ENCODE results near the gene NDUFA9. TPM values are rescaled to one million over a fixed set of nuclear protein-coding genes. Genes with fewer than 3 reads are reported as not detected.

The NDUFA9 gene
- 10 to 100 TPM; 18.7 to 29.9 (median 26.5) TPM for total RNA-seq

GRCh38 chr12:4648501-4649357 is at the start of gene NDUFA9, which contains the start of gene AKAP3:
NDUFA9 (plus strand) TSS chr12:4649114; CDS start chr12:4649127, 13 bp downstream.
AKAP3 (minus strand) TSS chr12:4649051; CDS start chr12:4638196, 10,855 bp downstream.
- no peaks in the 10 kb centered on the region for H3K36me3 ChIP-seq
- peak within 1 kb of the TSS; percentile 72 to 93 (median 76) for H3K4me3 ChIP-seq
- DNase-seq (ENCODE audit: low spot score in 2 of 2): peak; percentile 62 to 75
- H3K27me3 ChIP-seq: no peaks in the 10 kb centered on the region
- H3K27ac ChIP-seq: peak within 1 kb of the TSS; percentile 89 to 93
- intact Hi-C loops (cut with DNase I; ENCODE audit: low total_unique reads): no loop called here
- H3K4me1 ChIP-seq: peaks cover 0 to 15% of the 10 kb centered on the region in 2 donors
- TF ChIP-seq POLR2AphosphoS5 (IDR thresholded peaks at IDR 0.05) (peak; percentile 37 to 83 (median 54)), POLR2A (IDR thresholded peaks at IDR 0.05) (no peak)
- no peaks in the 10 kb centered on the region for H3K9me3 ChIP-seq

GRCh38 chr12:4603421-4603820 is 45.5 kb upstream of the NDUFA9 start:
- Histone ChIP-seq H3K36me3 (no peaks in the 10 kb centered on the region), H3K9me3 (no peaks in the 10 kb centered on the region), H3K4me1 (no peaks in the 10 kb centered on the region), H3K4me3 (no peak overlapping the region), H3K27me3 (no peaks in the 10 kb centered on the region), H3K27ac (no peak overlapping the region)
- no peak for TF ChIP-seq POLR2AphosphoS5 (IDR thresholded peaks at IDR 0.05)
- TF ChIP-seq CTCF (IDR thresholded peaks at IDR 0.05): no peak
- no peak for TF ChIP-seq POLR2A (IDR thresholded peaks at IDR 0.05)
- intact Hi-C loops (cut with DNase I; ENCODE audit: low total_unique reads): no loop called here
- DNase-seq (ENCODE audit: low spot score in 2 of 2): no peak

GRCh38 chr12:4603946-4604345 is 45.0 kb upstream of the NDUFA9 start:
- H3K36me3 ChIP-seq: no peaks in the 10 kb centered on the region
- intact Hi-C loops (cut with DNase I; ENCODE audit: low total_unique reads): no loop called here

GRCh38 chr12:4604684-4605193 is 44.2 kb upstream of the NDUFA9 start:
- TF ChIP-seq POLR2AphosphoS5 (IDR thresholded peaks at IDR 0.05) (peak; percentile 37 to 50 (median 42)), CTCF (IDR thresholded peaks at IDR 0.05) (peak; percentile 90 to 94 (median 93)), POLR2A (IDR thresholded peaks at IDR 0.05) (no peak)
- DNase-seq (ENCODE audit: low spot score in 2 of 2): peak; percentile 71 to 78
- intact Hi-C loops (cut with DNase I; ENCODE audit: low total_unique reads): no loop called here
- Histone ChIP-seq H3K27ac (peak overlapping the region; percentile 72 to 73), H3K27me3 (no peaks in the 10 kb centered on the region), H3K4me1 (no peaks in the 10 kb centered on the region), H3K4me3 (peak overlapping the region; percentile 71 to 87 (median 86)), H3K9me3 (no peaks in the 10 kb centered on the region), H3K36me3 (no peaks in the 10 kb centered on the region)

More at GRCh38 chr12:4603946-4604345, 45.0 kb upstream of the NDUFA9 start:
- TF ChIP-seq CTCF (IDR thresholded peaks at IDR 0.05) (no peak), POLR2A (IDR thresholded peaks at IDR 0.05) (no peak), POLR2AphosphoS5 (IDR thresholded peaks at IDR 0.05) (no peak)
- no peak overlapping the region for H3K27ac ChIP-seq
- DNase-seq (ENCODE audit: low spot score in 2 of 2): no peak
- H3K27me3 ChIP-seq: no peaks in the 10 kb centered on the region
- H3K4me1 ChIP-seq: no peaks in the 10 kb centered on the region
- H3K9me3 ChIP-seq: no peaks in the 10 kb centered on the region
- H3K4me3 ChIP-seq: no peak overlapping the region

GRCh38 chr12:4607056-4607455 is 41.9 kb upstream of the NDUFA9 start:
- TF ChIP-seq POLR2A (IDR thresholded peaks at IDR 0.05) (no peak), CTCF (IDR thresholded peaks at IDR 0.05) (no peak)
- H3K36me3 ChIP-seq: no peaks in the 10 kb centered on the region

More at GRCh38 chr12:4607056-4607455, 41.9 kb upstream of the NDUFA9 start:
- intact Hi-C loops (cut with DNase I; ENCODE audit: low total_unique reads): no loop called here
- DNase-seq (ENCODE audit: low spot score in 2 of 2): no peak
- H3K4me1 ChIP-seq: no peaks in the 10 kb centered on the region
- H3K27me3 ChIP-seq: no peaks in the 10 kb centered on the region
- no peak overlapping the region for H3K27ac ChIP-seq
- H3K9me3 ChIP-seq: no peaks in the 10 kb centered on the region
- no peak overlapping the region for H3K4me3 ChIP-seq

All from breast epithelium (tissue), 4 donors.